ENCODE data around the gene PLEKHG5.

DNA sequence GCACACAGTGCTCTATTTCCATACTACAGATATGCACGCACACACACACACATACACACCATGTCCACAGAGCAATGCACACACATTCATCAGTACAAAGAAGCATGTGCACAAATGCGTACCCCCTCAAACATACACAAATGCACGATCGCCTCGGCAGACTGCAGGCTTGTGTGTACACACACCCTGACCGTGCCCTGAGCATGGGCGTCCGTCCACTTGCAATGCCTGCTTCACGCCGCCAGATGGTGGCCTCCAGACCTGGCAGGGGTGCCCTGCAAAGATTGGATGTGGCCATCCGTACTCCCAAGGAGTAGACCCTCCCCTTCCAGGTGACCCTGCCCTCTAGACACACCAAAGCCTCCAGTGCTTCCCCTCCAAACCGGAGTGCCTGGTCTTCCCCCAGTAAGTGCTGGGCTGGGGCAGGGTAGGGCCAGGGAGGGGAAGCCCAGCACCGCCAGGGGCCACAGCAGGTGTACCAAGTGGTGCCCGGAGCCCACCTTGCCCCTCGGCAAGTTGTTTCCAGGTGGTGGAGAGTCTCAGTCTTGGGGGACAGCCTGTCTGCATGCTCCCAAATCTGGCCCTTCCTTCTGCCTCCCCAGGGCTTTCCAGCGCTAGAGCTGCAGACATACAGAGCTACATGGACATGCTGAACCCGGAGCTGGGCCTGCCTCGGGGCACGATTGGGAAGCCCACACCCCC lies 46.3 kb downstream of the PLEKHG5 start:
- TF ChIP-seq, protein P1, sequence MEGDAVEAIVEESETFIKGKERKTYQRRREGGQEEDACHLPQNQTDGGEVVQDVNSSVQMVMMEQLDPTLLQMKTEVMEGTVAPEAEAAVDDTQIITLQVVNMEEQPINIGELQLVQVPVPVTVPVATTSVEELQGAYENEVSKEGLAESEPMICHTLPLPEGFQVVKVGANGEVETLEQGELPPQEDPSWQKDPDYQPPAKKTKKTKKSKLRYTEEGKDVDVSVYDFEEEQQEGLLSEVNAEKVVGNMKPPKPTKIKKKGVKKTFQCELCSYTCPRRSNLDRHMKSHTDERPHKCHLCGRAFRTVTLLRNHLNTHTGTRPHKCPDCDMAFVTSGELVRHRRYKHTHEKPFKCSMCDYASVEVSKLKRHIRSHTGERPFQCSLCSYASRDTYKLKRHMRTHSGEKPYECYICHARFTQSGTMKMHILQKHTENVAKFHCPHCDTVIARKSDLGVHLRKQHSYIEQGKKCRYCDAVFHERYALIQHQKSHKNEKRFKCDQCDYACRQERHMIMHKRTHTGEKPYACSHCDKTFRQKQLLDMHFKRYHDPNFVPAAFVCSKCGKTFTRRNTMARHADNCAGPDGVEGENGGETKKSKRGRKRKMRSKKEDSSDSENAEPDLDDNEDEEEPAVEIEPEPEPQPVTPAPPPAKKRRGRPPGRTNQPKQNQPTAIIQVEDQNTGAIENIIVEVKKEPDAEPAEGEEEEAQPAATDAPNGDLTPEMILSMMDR (IDR thresholded peaks at IDR 0.05) = peak in 1 of 3 experiments; percentile 45
- TF ChIP-seq POLR2AphosphoS5 (IDR thresholded peaks at IDR 0.05) = no peak
- TF ChIP-seq EP300 (IDR thresholded peaks at IDR 0.05) = no peak
- TF ChIP-seq POLR2A (IDR thresholded peaks at IDR 0.05; ENCODE audit: low read depth) = no peak
